WTC11 (cell line): ENCODE data around the gene PTPRG. TPM values are rescaled to one million over a fixed set of nuclear protein-coding genes. Genes with fewer than 3 reads are reported as not detected.
A peak's percentile ranks its signal among the peaks of the same experiment; 100 is the strongest.

Source experiments
- ATAC-seq: fragments of 200-7000 bp; cut with Tn5 transposase; 2 replicates; pipeline ENCODE4 v1.10.0; 2021; ENCODE audit warnings: mild to moderate bottlenecking, moderate library complexity
- CTCF ChIA-PET: fragments of 300-600 bp; sonication (Branson Sonifier 250); formaldehyde crosslinking; loops from one replicate; lab custom pipeline; 2021; ENCODE audit warnings: antibody characterized with exemption; lab: Charles Lee
- POLR2A ChIA-PET: fragments of 350-600 bp; sonication (Branson Sonifier 250); formaldehyde crosslinking; loops from one replicate; lab custom pipeline; 2021; ENCODE audit warnings: antibody characterized with exemption; lab: Charles Lee
- DNase-seq: peaks from one replicate; pipeline ENCODE4 v3.0.0; 2021; ENCODE audit warnings: low spot score
- H3K27ac Mint-ChIP-seq: 2 replicates; pipeline ENCODE4 v1.8.0; 2021; ENCODE audit warnings: mixed read lengths
- H3K27me3 Mint-ChIP-seq: 2 replicates; pipeline ENCODE4 v1.8.0; 2021; ENCODE audit warnings: low read depth, mild to moderate bottlenecking, moderate library complexity, mixed read lengths
- H3K36me3 Mint-ChIP-seq: 2 replicates; pipeline ENCODE4 v1.8.0; 2021; ENCODE audit warnings: mixed read lengths
- H3K4me1 Mint-ChIP-seq: 2 replicates; pipeline ENCODE4 v1.8.0; 2022; ENCODE audit warnings: mixed read lengths
- H3K4me3 Mint-ChIP-seq: 2 replicates; pipeline ENCODE4 v1.8.0; 2021; ENCODE audit warnings: mild to moderate bottlenecking, moderate library complexity, mixed read lengths
- H3K9me3 Mint-ChIP-seq: 2 replicates; pipeline ENCODE4 v1.8.0; 2021; ENCODE audit warnings: mixed read lengths
- CBFB ChIP-seq: sonication (generic); formaldehyde crosslinking; IDR thresholded peaks from 2 replicates; pipeline ENCODE4 v1.8.1; 2022; ENCODE audit warnings: mild to moderate bottlenecking, low read depth, missing genetic modification reagents
- JAZF1 ChIP-seq: fragments of 250-450 bp; sonication (Bioruptor Pico); IDR thresholded peaks from 2 replicates; pipeline ENCODE4 v1.9.0; 2021; ENCODE audit warnings: moderate library complexity, mild to moderate bottlenecking, inconsistent platforms
- MXD4 ChIP-seq: fragments of 250-450 bp; sonication (Bioruptor Pico); IDR thresholded peaks from 2 replicates; pipeline ENCODE4 v1.8.0; 2021; ENCODE audit warnings: mild to moderate bottlenecking, moderate library complexity, borderline replicate concordance
- MYBL2 ChIP-seq: sonication (generic); formaldehyde crosslinking; IDR thresholded peaks from 2 replicates; pipeline ENCODE4 v1.8.1; 2023; ENCODE audit warnings: mild to moderate bottlenecking, moderate library complexity, missing genetic modification reagents
- NFATC4 ChIP-seq: fragments of 250-450 bp; sonication (Bioruptor Pico); IDR thresholded peaks from 2 replicates; pipeline ENCODE4 v1.9.0; 2021; ENCODE audit warnings: mild to moderate bottlenecking
- SMAD4 ChIP-seq: sonication (generic); formaldehyde crosslinking; IDR thresholded peaks from 2 replicates; pipeline ENCODE4 v1.8.0; 2022; ENCODE audit warnings: mild to moderate bottlenecking, missing genetic modification reagents
- TEAD4 ChIP-seq: sonication (generic); formaldehyde crosslinking; IDR thresholded peaks from 2 replicates; pipeline ENCODE4 v1.8.0; 2022; ENCODE audit warnings: mild to moderate bottlenecking, missing genetic modification reagents
- ZNF671 ChIP-seq: fragments of 250-450 bp; sonication (Bioruptor Pico); IDR thresholded peaks from 2 replicates; pipeline ENCODE4 v1.8.0; 2021; ENCODE audit warnings: mild to moderate bottlenecking
- total RNA-seq: library from RNA; stranded (reverse); gene quantifications from 3 replicates; pipeline ENCODE4 v1.2.3, GENCODE V29; 2021
- TF ChIP-seq, protein P1 (sequence below): fragments of 250-450 bp; sonication (Bioruptor Pico); IDR thresholded peaks from 2 replicates; pipeline ENCODE4 v1.9.0; 2021; ENCODE audit warnings: moderate library complexity, mild to moderate bottlenecking, inconsistent platforms, borderline replicate concordance
- TF ChIP-seq, protein P2 (sequence below): sonication (generic); formaldehyde crosslinking; IDR thresholded peaks from 2 replicates; pipeline ENCODE4 v1.8.0; 2022; ENCODE audit warnings: mild to moderate bottlenecking, missing genetic modification reagents
- TF ChIP-seq, protein P3 (sequence below): fragments of 250-450 bp; sonication (Bioruptor Pico); IDR thresholded peaks from 2 replicates; pipeline ENCODE4 v1.9.0; 2021; ENCODE audit warnings: mild to moderate bottlenecking
- TF ChIP-seq, protein P4 (sequence below): fragments of 250-450 bp; sonication (Bioruptor Pico); IDR thresholded peaks from 2 replicates; pipeline ENCODE4 v2.1.2; 2022; ENCODE audit warnings: mild to moderate bottlenecking, moderate library complexity
- TF ChIP-seq, protein P5 (sequence below): sonication (generic); formaldehyde crosslinking; IDR thresholded peaks from 2 replicates; pipeline ENCODE4 v1.8.1; 2022; ENCODE audit warnings: low read depth, mild to moderate bottlenecking, moderate library complexity, missing genetic modification reagents, borderline replicate concordance

PTPRG gene
- total RNA-seq, 1 experiment from 2014 or later, result 106 TPM

DNA sequence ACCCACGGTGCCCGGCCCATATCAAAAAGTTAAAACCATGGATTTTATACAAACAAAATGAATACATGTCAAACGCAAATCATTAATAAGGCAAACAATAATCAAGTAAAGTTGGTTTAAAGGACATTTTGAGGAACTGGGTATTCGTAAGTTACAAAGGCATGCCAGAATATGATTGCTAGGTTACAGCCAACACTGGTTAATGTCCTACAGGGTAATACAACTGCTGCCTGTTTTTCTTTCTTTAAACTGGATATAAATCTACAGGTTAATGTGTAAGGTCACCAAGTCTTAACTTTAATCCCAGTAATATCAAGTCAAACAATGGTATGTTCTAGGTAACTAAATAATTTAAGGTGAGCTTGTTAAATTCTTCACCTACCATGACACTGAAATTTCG lies 166.1 kb downstream of the PTPRG start:
- ATAC-seq, result no peak
- Mint-ChIP-seq H3K9me3 (no peaks in the 10 kb centered on the region), H3K4me3 (no peak overlapping the region), H3K27ac (no peak overlapping the region), H3K27me3 (no peaks in the 10 kb centered on the region), H3K4me1 (peaks cover 79% of the 10 kb centered on the region), H3K36me3 (no peaks in the 10 kb centered on the region)
- POLR2A ChIA-PET, result interaction anchor here (0.6 kb wide), 1 partner anchor 280 kb away, joined by 3 read pairs; no protein-coding TSS in a partner anchor
- DNase-seq, result no peak
- TF ChIP-seq ZNF671 (no peak), SMAD4 (no peak), MYBL2 (CRISPR knock-in tag) (no peak)
- TF ChIP-seq, protein P1, sequence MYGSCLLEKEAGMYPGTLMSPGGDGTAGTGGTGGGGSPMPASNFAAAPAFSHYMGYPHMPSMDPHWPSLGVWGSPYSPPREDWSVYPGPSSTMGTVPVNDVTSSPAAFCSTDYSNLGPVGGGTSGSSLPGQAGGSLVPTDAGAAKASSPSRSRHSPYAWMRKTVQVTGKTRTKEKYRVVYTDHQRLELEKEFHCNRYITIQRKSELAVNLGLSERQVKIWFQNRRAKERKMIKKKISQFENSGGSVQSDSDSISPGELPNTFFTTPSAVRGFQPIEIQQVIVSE (CRISPR knock-in tag), result no peak
- CTCF ChIA-PET, result interaction anchor here (1.4 kb wide), 1 partner anchor 39 kb away, joined by 3 read pairs; no protein-coding TSS in a partner anchor

DNA sequence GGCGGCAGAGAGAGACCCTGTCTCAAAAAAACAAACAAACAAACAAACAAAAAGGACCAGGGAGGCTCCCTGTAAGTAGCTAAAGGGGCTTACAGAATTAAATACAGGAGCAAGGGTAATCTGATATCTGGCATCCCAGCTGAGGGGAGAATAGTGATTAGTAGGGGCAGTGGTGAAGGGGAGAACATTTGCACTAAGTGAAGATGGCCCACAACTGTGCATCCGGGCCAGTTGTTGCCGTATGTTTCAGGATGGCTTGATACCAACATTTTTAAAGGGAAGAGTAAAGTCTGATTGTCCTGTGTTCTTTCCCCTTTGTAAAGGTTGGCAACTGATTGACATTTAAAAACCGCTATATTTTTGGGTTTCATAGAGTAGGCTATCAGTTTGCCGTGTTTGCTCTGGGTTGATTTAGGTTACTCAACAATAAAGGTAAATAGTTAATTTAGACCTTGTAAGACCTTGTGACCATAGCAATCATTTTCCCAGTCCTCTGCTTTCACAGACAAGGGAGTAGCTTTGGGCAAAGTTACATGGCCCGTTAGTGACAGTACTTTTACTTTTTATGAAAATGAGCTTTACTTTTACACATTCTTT lies 167.8 kb downstream of the PTPRG start:
- Mint-ChIP-seq H3K27me3 (no peaks in the 10 kb centered on the region), H3K36me3 (no peaks in the 10 kb centered on the region), H3K27ac (peak overlapping the region; percentile 71), H3K4me1 (peaks cover 78% of the 10 kb centered on the region), H3K4me3 (no peak overlapping the region), H3K9me3 (no peaks in the 10 kb centered on the region)
- ATAC-seq, result no peak
- TF ChIP-seq, protein P2, sequence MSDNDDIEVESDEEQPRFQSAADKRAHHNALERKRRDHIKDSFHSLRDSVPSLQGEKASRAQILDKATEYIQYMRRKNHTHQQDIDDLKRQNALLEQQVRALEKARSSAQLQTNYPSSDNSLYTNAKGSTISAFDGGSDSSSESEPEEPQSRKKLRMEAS, result no peak
- no peak for TF ChIP-seq JAZF1
- TF ChIP-seq, protein P3, sequence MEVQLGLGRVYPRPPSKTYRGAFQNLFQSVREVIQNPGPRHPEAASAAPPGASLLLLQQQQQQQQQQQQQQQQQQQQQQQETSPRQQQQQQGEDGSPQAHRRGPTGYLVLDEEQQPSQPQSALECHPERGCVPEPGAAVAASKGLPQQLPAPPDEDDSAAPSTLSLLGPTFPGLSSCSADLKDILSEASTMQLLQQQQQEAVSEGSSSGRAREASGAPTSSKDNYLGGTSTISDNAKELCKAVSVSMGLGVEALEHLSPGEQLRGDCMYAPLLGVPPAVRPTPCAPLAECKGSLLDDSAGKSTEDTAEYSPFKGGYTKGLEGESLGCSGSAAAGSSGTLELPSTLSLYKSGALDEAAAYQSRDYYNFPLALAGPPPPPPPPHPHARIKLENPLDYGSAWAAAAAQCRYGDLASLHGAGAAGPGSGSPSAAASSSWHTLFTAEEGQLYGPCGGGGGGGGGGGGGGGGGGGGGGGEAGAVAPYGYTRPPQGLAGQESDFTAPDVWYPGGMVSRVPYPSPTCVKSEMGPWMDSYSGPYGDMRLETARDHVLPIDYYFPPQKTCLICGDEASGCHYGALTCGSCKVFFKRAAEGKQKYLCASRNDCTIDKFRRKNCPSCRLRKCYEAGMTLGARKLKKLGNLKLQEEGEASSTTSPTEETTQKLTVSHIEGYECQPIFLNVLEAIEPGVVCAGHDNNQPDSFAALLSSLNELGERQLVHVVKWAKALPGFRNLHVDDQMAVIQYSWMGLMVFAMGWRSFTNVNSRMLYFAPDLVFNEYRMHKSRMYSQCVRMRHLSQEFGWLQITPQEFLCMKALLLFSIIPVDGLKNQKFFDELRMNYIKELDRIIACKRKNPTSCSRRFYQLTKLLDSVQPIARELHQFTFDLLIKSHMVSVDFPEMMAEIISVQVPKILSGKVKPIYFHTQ (CRISPR knock-in tag), result no peak
- TF ChIP-seq, protein P4, sequence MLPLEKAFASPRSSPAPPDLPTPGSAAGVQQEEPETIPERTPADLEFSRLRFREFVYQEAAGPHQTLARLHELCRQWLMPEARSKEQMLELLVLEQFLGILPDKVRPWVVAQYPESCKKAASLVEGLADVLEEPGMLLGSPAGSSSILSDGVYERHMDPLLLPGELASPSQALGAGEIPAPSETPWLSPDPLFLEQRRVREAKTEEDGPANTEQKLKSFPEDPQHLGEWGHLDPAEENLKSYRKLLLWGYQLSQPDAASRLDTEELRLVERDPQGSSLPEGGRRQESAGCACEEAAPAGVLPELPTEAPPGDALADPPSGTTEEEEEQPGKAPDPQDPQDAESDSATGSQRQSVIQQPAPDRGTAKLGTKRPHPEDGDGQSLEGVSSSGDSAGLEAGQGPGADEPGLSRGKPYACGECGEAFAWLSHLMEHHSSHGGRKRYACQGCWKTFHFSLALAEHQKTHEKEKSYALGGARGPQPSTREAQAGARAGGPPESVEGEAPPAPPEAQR, result no peak
- TF ChIP-seq, protein P5, sequence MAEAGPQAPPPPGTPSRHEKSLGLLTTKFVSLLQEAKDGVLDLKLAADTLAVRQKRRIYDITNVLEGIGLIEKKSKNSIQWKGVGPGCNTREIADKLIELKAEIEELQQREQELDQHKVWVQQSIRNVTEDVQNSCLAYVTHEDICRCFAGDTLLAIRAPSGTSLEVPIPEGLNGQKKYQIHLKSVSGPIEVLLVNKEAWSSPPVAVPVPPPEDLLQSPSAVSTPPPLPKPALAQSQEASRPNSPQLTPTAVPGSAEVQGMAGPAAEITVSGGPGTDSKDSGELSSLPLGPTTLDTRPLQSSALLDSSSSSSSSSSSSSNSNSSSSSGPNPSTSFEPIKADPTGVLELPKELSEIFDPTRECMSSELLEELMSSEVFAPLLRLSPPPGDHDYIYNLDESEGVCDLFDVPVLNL, result no peak
- no peak for TF ChIP-seq NFATC4 (CRISPR knock-in tag)
- TF ChIP-seq MXD4 (CRISPR knock-in tag), result no peak
- no peak for TF ChIP-seq CBFB (CRISPR knock-in tag)
- no peak for DNase-seq
- POLR2A ChIA-PET, result interaction anchor here (0.8 kb wide), 1 partner anchor 168 kb away, joined by 3 read pairs; the partner anchor contains the start of gene PTPRG
- CTCF ChIA-PET, result interaction anchor here (0.7 kb wide), 1 partner anchor 410 kb away, joined by 3 read pairs; no protein-coding TSS in a partner anchor

DNA sequence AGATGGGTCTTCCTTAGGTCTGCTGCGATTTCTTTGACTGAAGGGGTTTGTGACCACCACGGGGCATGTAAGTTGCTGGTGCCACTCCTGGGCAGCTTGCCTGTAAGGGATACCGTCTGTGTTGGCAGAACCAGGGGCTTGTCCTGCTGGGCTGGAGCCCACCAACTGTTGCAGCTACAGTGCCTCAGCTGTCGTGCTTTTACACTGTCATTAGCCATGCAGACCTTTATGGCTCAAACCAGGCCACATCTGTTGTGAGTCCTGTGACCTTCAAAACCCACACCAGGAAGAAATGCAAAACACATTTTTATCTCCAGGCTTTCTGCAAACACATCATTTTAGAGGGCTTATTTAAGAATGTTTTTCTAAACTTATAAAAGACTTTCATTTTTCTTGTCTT lies 168.7 kb downstream of the PTPRG start:
- POLR2A ChIA-PET, result no interaction called here
- Mint-ChIP-seq H3K4me3 (no peak overlapping the region), H3K36me3 (no peaks in the 10 kb centered on the region), H3K4me1 (peaks cover 76% of the 10 kb centered on the region), H3K27me3 (no peaks in the 10 kb centered on the region), H3K27ac (peak overlapping the region; percentile 76), H3K9me3 (no peaks in the 10 kb centered on the region)
- ATAC-seq (no peak), DNase-seq (no peak)
- TF ChIP-seq TEAD4 (CRISPR knock-in tag), result no peak
- CTCF ChIA-PET, result no interaction called here
